SU-DHL-6 (cell line): ENCODE results near the gene IL4R.

Experiments
- CTCF ChIP-seq: fragments of 200-600 bp; sonication (generic); IDR thresholded peaks from one replicate; pipeline ENCODE4 v1.5.1; 2017; ENCODE audit warnings: antibody characterized with exemption, mild to moderate bottlenecking, low read length, moderate library complexity; ENCODE audit not compliant: insufficient read depth, poor library complexity, severe bottlenecking
- EZH2phosphoT487 ChIP-seq: fragments of 200-600 bp; sonication (generic), shearing (Covaris generic); conservative IDR thresholded peaks from 2 replicates; pipeline ENCODE4 v1.6.1; 2018; ENCODE audit warnings: mild to moderate bottlenecking, antibody characterized with exemption, low read length, moderate library complexity, mixed read lengths

GRCh38 chr16:27289669-27290068, 24.1 kb upstream of the IL4R start:
- TF ChIP-seq CTCF (no peak), EZH2phosphoT487 (no peak)
